DMS53 treated with DMSO at 0.1 percent for 48 hours (cell line): ENCODE measurements around the gene MMEL1.

Source experiments
- DNase-seq: peaks from one replicate; lab custom pipeline; 2025; ENCODE audit not compliant: unreplicated experiment; lab: John Stamatoyannopoulos, UW

MMEL1 gene

GRCh38 chr1:2606881-2607621, 25.8 kb downstream of the MMEL1 start:
- no peak for DNase-seq

DNA sequence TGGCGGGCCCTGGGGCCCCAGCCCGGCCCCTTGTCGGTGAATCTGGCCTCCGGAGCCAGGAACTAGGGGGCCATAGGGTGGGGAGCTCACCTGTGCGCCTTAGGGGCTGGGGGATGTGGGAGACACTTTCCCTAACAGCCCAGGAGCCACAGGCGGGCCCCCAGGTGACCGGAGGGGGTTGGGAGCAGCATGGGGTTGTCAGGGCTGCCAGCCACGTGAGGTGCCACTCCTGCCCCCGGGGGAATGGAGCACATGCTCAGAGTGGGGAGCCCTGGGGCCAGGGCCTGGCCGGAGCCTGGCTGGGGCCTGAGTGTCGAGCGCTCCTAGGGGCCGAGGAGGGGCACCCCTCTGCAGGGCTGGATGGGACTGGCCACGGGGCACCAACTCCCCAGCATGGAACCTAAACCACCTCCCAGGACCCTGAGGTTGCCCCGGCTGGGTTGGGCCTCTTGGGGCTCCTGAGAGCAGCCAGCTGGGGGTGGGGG, 26.4 kb downstream of the MMEL1 start:
- DNase-seq, result no peak

- DNase-seq, result no peak
Observed at GRCh38 chr1:2605509-2606395, 27.1 kb downstream of the MMEL1 start.

DNA sequence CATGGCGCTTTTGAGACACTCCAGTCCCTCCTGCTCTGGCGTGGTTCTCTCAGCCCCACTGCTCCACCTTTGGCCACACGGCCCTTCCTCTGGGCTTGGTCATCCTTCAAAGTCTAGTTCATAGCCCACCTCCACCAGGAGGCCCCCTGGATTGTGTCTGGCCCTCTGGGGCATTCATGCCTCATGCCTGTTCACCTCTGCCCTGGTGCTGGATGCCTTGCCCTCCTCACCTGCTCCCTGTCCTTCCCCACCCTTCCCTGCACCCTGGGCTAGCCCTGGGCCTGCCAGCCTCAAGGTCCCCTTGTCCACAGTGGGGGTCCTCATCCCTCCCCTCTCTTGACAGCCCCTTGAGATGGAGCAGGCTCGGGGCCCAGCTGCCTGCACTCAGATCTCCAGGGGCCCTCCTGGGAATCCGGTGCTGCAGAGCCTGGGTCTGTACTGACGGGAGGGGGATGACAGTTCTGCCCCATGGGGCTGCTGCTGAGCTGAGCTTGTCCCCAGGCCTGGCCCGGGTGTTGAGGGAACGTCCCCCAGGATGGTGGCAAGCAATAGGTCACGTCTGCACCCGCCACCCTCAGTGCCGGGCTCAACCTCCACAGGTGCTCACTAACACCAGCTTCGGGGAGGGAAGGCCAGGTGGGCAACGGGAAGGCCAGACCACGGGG, 27.8 kb downstream of the MMEL1 start:
- DNase-seq, result no peak

GRCh38 chr1:2604156-2604843, 28.5 kb downstream of the MMEL1 start:
- DNase-seq, result no peak

DNA sequence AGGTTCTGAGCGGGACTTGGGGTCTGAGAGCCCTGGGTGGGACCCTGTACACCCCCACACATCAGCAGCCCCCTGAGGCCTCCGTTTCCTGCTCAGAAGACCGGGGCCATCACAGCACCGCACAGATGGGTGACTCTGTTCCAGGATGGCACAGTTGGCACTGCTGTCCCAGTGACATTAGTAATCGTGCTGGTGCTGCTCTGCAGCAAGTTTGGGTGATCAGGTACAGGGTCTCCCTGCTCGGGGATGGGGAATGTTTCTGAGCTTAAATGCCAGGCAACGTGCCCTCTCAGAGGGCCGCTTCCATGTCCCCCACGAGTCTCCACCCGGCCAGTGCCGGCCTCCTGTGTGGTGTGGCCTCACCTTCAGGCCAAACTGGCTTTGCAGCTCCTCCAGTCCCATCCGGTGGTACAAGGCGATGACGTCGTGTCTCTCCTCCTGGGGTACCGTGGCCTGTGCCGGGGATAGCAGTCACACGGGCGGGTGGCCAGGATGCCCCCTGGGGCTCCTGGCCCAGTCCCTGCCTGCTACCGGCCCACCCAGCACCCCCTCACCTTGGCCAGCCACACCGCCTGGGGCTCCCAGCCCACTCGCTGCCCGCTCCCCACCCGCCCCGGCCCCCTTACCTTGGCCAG, 29.2 kb downstream of the MMEL1 start:
- no peak for DNase-seq

DNA sequence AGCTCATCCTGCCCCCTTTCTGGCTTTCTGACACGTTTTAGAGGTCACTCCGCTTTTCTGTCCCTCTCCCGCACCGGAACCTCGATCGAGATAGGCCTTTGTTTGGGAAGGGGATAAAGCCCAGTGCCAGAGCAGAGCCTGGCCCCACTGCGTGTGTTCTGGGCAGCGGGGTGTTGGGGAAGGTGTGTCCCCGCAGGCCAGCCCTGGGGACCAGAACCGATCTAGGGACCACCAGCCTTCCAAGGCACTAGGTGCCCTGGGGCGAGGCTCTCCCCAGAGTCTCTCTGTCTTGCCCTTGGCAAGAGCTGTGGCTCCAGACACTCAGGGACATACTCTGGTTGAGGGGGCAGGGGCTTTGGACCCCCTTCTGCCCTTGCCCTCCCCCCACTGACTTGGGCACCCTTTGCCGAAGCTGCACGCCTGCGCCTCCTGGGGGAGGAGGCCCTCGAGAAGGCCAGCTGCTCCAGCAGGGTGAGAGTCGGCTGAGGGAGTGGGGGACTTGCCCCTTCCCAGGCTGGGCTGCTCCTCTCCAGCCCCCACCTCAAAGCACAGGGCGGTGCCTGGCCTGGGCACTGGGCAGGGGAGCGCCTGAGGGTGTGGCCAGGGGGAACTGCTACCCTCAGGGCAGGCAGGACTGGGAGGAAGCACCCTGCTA, 29.8 kb downstream of the MMEL1 start:
- no peak for DNase-seq

DNA sequence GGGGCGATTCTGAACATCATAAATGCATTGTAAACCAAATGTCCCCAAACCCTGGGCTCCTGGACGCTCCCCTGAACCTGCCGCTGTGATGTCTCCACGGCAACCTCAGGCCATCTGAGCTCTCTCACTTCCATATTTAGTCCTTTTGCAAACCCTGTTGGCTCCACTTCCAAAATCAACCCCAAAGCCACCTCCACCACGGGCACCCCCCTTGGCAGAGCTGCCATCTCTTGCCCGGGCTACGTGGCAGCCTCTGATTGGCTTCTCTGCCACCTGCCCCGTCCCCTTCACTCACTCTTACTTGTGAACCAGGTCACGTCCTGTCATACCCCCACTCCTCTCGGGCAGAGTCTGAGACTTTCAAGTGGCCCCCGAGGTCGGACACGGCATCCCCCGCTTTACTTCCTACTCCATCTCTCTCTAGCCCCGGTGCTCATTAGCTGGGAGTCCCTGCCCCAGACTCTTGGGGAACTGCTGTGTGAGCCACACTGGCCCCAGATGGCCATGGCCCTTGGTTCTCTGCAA, 30.4 kb downstream of the MMEL1 start:
- DNase-seq, result no peak

GRCh38 chr1:2601721-2602303, 31.0 kb downstream of the MMEL1 start:
- no peak for DNase-seq

DNA sequence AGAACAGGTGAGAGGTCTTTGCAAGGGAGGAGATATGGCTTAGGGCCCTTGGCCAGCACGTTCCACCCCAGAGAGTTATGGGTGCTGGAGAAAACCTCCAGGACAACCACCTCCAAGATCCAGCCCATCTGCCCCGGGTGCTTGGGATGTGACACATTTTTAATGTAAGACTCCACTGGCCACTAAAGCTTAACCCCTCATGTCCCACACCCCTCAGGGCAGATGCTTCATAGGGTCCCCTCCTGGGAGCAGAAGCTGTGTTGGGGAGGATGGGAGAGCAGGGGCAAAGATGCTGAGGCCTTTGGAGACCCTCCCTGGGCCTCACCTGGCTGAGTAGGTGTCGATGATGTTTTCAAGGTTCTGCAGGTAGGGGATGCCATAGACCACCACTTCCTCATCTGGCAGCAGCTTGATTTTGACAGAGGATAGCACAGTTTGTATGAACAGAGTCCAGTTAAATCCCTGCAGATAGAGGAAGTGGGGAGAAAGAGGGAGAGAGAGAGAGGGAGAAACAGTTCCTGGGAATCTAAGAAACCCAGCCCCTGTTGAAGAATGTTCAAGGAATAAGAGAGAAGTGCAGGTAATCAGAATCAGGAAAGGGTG, 34.4 kb downstream of the MMEL1 start:
- DNase-seq, result no peak

- no peak for DNase-seq
Observed at GRCh38 chr1:2597441-2598328, 35.1 kb downstream of the MMEL1 start.

DNA sequence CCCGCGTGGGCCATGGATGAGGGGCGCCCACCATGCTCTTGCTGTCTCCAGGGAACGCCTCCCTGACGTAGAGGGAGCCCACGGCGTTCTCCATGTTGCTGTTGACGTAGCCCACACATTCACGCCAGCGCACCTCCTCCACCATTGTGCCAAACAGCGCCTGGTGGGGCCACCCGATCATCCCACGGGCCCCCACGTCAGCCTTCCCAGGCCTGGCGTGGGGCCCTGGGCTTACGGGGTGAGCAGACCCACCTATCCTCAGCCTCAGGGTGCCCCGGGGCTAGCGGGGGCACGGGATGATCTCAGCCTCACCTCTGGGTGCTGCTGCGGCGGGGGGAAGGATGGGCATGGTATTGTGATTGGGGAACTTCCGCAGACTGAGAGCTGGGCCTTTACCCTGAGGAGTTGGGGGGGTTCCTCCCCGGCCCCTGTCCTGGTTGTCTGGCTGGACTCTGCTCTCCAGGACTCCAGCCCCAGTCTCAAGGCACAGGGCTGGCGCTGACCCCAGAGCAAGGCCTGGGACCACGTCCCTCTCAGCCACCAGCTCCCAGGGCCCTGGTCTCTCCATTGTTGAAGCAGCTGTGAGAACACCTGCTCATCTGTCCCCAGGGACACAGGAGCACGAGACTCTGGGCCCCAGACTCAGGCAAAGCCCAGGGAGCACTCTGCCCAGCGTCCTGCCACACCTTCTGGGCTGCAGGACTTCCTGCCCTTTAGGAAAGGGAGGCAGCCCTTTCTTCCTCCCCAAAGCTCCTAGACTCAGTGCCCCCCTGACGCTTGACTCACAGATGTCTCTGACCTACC, 36.1 kb downstream of the MMEL1 start:
- no peak for DNase-seq

- no peak for DNase-seq
Observed at GRCh38 chr1:2595812-2596529, 36.8 kb downstream of the MMEL1 start.

DNA sequence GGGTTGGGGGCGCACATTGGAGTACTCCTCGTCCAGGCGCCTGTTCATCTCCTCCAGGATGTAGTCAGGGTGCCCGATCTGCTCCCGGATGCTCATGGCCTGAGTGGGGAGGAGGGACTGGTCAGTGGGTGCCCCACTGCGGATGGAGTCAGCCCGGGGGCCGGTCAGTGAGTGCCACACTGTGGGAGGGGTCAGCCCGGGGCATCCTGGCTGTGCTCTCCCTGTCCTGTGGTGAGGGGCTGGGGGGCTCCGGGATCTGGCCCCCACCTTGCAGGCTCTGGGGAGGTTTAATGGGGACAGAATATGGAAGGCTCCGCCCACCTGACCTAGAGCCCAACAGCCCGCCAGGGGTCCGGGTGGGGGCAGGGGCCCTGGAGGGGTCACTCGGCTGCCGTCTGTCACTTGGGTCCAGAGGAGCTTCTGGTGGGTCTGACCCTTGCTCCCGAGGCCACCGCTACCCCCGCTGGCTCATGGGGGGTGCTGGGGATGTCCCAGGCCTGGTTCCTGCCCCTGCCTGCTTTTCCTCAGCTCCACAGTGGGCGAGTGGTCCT, 37.5 kb downstream of the MMEL1 start:
- no peak for DNase-seq

DNA sequence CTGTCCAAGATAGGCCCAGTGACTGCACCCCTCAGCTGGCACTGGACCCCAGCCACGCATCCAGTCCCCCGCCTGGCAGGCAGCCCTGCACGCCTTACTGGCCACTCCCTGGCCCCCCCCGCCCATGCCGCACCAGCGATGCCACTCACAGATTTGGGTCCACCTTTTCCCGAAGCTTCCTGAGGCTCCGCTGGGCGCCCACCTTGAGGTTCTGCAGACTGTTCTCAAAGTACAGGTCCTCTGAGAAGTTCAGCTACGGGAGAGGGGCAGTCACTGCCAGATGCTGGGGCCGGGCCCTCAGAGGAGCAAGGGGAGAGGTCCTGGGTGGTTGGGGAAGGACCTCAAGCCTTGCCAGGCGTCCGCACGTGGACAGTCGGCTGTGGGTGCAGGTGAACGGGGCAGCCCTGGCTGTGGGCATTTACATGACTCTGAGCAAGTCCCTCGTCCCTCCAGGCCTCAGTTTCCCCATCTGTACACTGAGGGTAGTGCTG, 38.1 kb downstream of the MMEL1 start:
- no peak for DNase-seq

DNA sequence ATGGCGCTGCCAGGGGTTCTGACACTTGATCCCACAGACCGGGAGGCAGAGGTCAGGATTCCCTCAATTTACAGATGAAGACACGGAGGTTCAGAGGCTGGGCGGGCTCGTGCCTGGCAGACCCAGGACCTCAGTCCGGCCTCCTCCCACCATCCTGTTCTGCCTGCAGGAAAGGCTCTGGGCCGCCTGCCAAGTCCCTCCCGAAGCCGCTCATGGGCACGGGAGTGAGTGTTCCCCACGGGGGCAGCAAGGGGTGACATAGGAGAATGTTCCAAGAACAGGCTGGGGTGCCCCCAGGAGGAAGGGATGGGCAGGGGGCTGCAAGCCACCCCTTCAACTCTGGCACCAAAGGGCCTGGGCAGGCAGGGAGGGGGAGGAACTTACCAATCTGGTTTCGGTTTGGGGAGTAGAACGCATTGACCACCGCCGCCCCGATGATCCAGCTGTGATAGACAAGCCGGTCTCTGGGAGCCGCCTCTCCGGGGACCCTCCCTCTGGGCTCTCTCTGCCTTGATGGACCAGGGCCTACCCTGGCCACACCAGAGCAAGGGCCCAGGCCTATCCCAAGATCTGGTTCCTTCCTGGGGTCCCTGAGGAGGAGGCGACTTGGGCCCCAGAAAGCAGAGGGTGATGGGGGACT, 38.7 kb downstream of the MMEL1 start:
- no peak for DNase-seq
